NCI-H2171 (cell line): ENCODE data around the gene TACC2.
"Not testable (repeated sequence)": the region's sequence is repeated elsewhere in the genome, so short reads cannot be mapped to it uniquely, and the experiment has no call there.

Source experiments
- DNase-seq: peaks from one replicate; lab custom pipeline; 2025; lab: John Stamatoyannopoulos, UW

TACC2 gene

GRCh38 chr10:121978511-121978910 is 10.5 kb upstream of the TACC2 start:
- no peak for DNase-seq

- no peak for DNase-seq
Measured at GRCh38 chr10:121981346-121981745, 7.6 kb upstream of the TACC2 start.

GRCh38 chr10:121983852-121984251 is 5.1 kb upstream of the TACC2 start:
- no peak for DNase-seq

GRCh38 chr10:121984463-121984862 is 4.5 kb upstream of the TACC2 start:
- DNase-seq, result no peak

- DNase-seq, result no peak
Measured at GRCh38 chr10:121990015-121990677, 1.2 kb downstream of the TACC2 start.

GRCh38 chr10:121991727-121992126 is 2.8 kb downstream of the TACC2 start:
- DNase-seq, result not testable (repeated sequence)

- DNase-seq, result no peak
Measured at GRCh38 chr10:121994429-121994941, 5.5 kb downstream of the TACC2 start.

- DNase-seq, result no peak
Measured at GRCh38 chr10:121998462-121998861, 9.5 kb downstream of the TACC2 start.

GRCh38 chr10:121999301-121999700 is 10.3 kb downstream of the TACC2 start:
- no peak for DNase-seq

- DNase-seq, result no peak
Measured at GRCh38 chr10:122001698-122002097, 12.7 kb downstream of the TACC2 start.

GRCh38 chr10:122007415-122007814 is 18.5 kb downstream of the TACC2 start:
- DNase-seq, result no peak

GRCh38 chr10:122010405-122011050 is 21.6 kb downstream of the TACC2 start:
- no peak for DNase-seq

GRCh38 chr10:122012731-122013130 is 23.8 kb downstream of the TACC2 start:
- no peak for DNase-seq

GRCh38 chr10:122013311-122013780 is 24.4 kb downstream of the TACC2 start:
- no peak for DNase-seq

- DNase-seq, result no peak
Measured at GRCh38 chr10:122014652-122015248, 25.8 kb downstream of the TACC2 start.

- DNase-seq, result not testable (repeated sequence)
Measured at GRCh38 chr10:122017926-122018325, 29.0 kb downstream of the TACC2 start.

- no peak for DNase-seq
Measured at GRCh38 chr10:122018491-122018890, 29.5 kb downstream of the TACC2 start.

- no peak for DNase-seq
Measured at GRCh38 chr10:122018951-122019413, 30.0 kb downstream of the TACC2 start.

GRCh38 chr10:122019414-122019975 is 30.5 kb downstream of the TACC2 start:
- no peak for DNase-seq

GRCh38 chr10:122020226-122020625 is 31.3 kb downstream of the TACC2 start:
- no peak for DNase-seq

- no peak for DNase-seq
Measured at GRCh38 chr10:122021379-122021778, 32.4 kb downstream of the TACC2 start.

- no peak for DNase-seq
Measured at GRCh38 chr10:122021828-122022227, 32.9 kb downstream of the TACC2 start.

- DNase-seq, result no peak
Measured at GRCh38 chr10:122022276-122022675, 33.3 kb downstream of the TACC2 start.
